Measurements from ENCODE around the gene SOCS6.
"Not testable (repeated sequence)": the region's sequence is repeated elsewhere in the genome, so short reads cannot be mapped to it uniquely, and the experiment has no call there.

SOCS6 gene

GRCh38 chr18:70288851-70289328 lies at the start of gene SOCS6:
TSS of gene SOCS6 (plus strand) at chr18:70289045. CDS start at chr18:70324669, 35,624 bp downstream.
- no peak for FAIRE-seq

- FAIRE-seq = no peak
Observed at GRCh38 chr18:70243131-70243929, 45.5 kb upstream of the SOCS6 start.

DNA sequence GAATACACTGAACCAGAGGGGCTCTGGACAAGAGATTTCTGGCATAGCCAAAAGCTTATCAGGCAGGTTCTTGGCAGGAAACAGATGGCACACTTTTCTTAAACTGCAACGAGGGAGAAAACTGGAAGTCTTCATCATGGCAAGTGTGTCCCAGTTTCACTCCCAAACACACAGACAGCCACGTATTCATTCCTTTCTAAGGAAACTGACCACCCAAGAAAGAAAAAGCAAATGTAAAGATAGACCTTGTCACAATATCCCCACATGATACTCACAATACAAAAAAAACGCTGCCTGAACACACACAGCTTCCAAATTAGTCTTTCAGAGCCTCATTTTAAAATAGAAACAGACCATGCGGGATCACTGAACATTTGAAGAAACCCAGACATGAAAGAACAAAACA lies 42.8 kb upstream of the SOCS6 start:
- FAIRE-seq = no peak

- no peak for FAIRE-seq
Observed at GRCh38 chr18:70249118-70249517, 39.7 kb upstream of the SOCS6 start.

GRCh38 chr18:70249861-70250260 lies 39.0 kb upstream of the SOCS6 start:
- not testable (repeated sequence) for FAIRE-seq

- no peak for FAIRE-seq
Observed at GRCh38 chr18:70250781-70251180, 38.1 kb upstream of the SOCS6 start.

DNA sequence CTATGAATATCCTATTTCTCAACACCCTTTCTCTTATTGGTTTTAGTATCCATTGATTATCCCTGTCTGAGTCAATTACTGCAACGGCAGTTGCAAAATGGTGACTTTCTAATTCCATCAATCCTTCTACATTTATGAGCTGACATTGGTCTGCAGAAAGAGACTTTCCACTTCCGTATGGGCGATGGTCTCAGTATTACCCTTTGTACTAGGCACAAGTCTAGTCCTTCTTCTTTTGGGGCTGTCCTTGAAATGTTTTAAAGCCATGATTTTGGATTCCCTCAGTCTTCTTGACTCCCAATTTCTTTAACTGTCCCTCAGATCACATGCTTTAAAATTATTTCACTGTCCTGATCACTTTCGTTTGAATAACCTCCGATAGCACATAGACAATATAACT lies 32.7 kb upstream of the SOCS6 start:
- FAIRE-seq = no peak

- FAIRE-seq = no peak
Observed at GRCh38 chr18:70256994-70257393, 31.9 kb upstream of the SOCS6 start.

- FAIRE-seq = no peak
Observed at GRCh38 chr18:70258243-70258642, 30.6 kb upstream of the SOCS6 start.

- no peak for FAIRE-seq
Observed at GRCh38 chr18:70260683-70261082, 28.2 kb upstream of the SOCS6 start.

DNA sequence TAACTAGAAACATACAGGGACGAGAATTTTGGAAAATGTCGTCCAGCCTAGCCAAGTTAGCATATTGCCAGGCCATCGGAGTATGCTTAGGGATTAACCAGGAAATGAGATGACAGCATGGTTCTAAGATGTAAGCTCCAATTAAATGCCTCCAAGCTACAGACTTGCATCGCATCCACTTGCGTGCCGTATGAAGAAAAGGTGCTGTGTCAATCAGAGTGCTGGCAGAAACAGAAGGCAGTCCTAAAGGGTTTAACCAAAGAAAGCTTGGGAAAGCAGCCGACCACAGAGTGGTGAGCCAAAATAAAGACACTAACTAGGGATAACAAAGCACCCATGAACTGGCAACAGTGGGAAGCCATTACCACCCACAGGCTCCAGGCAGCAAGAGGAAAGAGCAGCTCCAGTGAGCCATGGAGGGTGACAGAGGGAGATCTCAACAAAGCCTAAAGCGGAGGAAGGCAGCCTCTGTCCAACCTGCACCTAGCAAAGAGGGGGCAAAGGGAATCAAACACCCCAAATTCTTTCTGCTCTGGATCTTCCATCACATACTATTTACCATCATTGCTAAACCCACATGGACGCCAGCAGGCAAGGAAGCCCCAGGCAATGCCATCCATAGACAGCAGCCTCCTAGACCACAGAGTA lies 27.6 kb upstream of the SOCS6 start:
- no peak for FAIRE-seq

- no peak for FAIRE-seq
Observed at GRCh38 chr18:70263336-70263735, 25.5 kb upstream of the SOCS6 start.

DNA sequence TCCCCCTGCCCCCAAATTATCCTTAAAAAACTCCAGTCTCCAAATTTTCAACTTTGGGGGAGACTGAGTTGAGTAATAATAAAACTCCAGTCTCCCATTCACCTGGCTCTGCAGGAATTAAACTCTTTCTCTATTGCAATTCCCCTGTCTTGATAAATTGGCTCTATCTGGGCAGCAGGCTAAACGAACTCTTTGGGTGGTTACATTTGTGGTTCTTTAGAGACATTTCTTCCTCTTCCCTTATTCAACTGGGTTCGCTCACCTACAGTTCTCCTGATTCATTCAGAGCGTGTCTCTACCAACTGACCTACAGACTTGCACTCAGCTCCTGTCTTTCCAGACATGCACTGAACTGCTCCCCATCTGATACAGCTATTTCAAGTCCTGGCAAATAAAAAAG lies 17.1 kb upstream of the SOCS6 start:
- no peak for FAIRE-seq

DNA sequence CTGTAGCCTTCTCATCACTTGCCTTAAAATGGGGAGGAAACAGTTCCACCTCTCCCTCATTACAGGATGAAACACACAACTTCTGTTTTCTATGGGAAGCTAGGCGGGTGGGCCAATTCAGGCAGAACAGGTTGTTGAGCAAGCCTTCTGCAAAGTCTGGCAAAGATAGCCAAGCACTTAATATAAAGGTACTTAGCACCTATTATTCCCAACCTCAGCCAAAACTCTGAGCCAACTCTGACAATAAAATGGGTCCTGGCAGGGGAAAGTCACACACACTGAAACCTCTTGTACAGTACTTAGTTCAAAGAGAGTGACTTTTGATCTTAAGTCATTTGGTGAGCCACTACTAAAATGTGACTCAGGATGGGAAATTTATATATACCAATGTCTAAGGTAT lies 15.8 kb upstream of the SOCS6 start:
- FAIRE-seq = no peak

- FAIRE-seq = no peak
Observed at GRCh38 chr18:70276416-70277191, 12.2 kb upstream of the SOCS6 start.

- FAIRE-seq = no peak
Observed at GRCh38 chr18:70279470-70279869, 9.4 kb upstream of the SOCS6 start.

GRCh38 chr18:70280007-70280925 lies 8.6 kb upstream of the SOCS6 start:
- FAIRE-seq = no peak

DNA sequence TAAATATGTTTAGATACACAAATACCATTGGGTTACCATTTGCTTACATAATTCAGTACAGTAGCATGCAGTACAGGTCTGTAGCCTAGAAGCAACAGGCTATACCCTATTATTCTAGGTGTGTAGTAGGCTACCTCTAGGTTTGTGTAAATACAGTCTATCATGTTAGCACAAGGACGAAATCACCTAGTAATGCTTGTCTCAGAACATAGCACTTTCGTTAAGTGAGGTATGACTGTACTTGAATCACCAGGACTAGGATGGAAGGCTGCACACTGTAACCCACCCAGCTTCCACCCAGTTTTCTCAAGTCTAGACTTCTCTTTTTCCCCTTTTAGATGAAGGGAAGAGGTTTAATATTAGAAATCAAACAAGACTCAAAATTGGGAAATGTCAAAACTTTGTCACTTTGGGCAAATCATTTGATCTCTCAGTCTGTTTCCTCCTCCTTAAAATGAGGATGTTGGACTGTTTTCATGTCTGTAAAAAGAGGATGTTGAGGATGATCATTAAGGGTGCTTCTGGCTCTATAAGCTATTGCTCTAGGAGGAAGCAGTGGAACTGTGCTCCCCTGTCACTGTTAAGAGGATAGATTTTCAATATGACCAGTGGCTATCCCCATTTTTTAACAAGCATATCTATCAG lies 3.7 kb upstream of the SOCS6 start:
- FAIRE-seq = no peak

- FAIRE-seq = no peak
Observed at GRCh38 chr18:70287731-70288130, 1.1 kb upstream of the SOCS6 start.

DNA sequence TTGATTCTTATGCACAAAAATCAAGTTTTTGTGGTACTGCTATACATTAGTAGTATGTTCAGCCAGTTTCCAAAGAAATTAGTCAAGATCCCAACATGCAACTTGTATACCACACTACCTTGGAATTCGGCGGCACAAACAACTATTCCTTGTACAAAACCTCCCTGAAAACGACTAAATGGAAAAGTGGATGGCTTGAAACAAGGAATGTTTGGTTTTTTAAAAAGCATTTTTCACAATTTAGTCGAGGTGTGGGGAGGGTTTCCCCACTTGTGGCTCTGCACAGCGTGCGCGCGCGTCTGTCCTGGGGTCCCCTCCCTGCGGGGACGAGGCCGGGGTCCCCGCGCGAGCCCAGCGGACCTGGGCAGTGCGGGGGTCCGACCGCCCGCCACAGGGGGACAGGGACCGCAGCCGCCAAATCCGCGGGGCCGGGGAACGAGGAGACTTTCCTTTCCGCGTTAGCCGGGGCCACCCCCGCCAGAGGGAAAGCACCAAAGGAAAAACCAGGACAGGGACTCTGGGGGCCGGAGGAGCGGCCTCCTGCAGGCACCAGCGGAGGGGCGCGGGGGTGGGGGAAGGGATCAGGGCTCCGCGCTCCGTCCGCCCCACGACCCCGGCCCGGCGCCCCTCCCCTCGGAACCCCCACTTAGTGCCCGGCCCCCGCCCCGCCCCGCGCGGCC lies 534 bp upstream of the SOCS6 start:
- FAIRE-seq = no peak
